Activated T-cell treated with anti-CD3 and anti-CD28 coated beads, Interleukin-2, amount 50 U/mL, for 48 hours (primary cell): ENCODE measurements around the gene FTO.
"Not testable (repeated sequence)": the region's sequence is repeated elsewhere in the genome, so short reads cannot be mapped to it uniquely, and the experiment has no call there.

Experiments
- DNase-seq, 2 experiments: peaks; one replicate each; pipeline ENCODE4 v3.0.0-alpha.2; 2020

The FTO gene

GRCh38 chr16:53832896-53833544 is 129.1 kb downstream of the FTO start:
- DNase-seq: no peak

- no peak for DNase-seq
Measured at GRCh38 chr16:53836142-53836541, 132.2 kb downstream of the FTO start.

GRCh38 chr16:53836680-53837079 is 132.7 kb downstream of the FTO start:
- no peak for DNase-seq

- no peak for DNase-seq
Measured at GRCh38 chr16:53837426-53837825, 133.5 kb downstream of the FTO start.

- no peak for DNase-seq
Measured at GRCh38 chr16:53839150-53839549, 135.2 kb downstream of the FTO start.

- no peak for DNase-seq
Measured at GRCh38 chr16:53840456-53840855, 136.5 kb downstream of the FTO start.

- DNase-seq: no peak
Measured at GRCh38 chr16:53841884-53842283, 137.9 kb downstream of the FTO start.

GRCh38 chr16:53843084-53843483 is 139.1 kb downstream of the FTO start:
- no peak for DNase-seq

GRCh38 chr16:53844804-53845203 is 140.8 kb downstream of the FTO start:
- DNase-seq: no peak

- DNase-seq: not testable (repeated sequence)
Measured at GRCh38 chr16:53846549-53846948, 142.6 kb downstream of the FTO start.

GRCh38 chr16:53846971-53847370 is 143.0 kb downstream of the FTO start:
- no peak for DNase-seq

GRCh38 chr16:53848277-53848942 is 144.5 kb downstream of the FTO start:
- no peak for DNase-seq

GRCh38 chr16:53848950-53849349 is 145.0 kb downstream of the FTO start:
- no peak for DNase-seq

- DNase-seq: no peak
Measured at GRCh38 chr16:53849585-53849984, 145.6 kb downstream of the FTO start.

GRCh38 chr16:53849994-53850393 is 146.0 kb downstream of the FTO start:
- no peak for DNase-seq

GRCh38 chr16:53852678-53853077 is 148.7 kb downstream of the FTO start:
- DNase-seq: no peak

GRCh38 chr16:53855056-53855455 is 151.1 kb downstream of the FTO start:
- no peak for DNase-seq

GRCh38 chr16:53855511-53855910 is 151.6 kb downstream of the FTO start:
- DNase-seq: no peak

- DNase-seq: no peak
Measured at GRCh38 chr16:53859995-53860540, 156.1 kb downstream of the FTO start.

GRCh38 chr16:53863861-53864260 is 159.9 kb downstream of the FTO start:
- DNase-seq: no peak

GRCh38 chr16:53864819-53865493 is 161.0 kb downstream of the FTO start:
- no peak for DNase-seq

- no peak for DNase-seq
Measured at GRCh38 chr16:53865494-53865863, 161.5 kb downstream of the FTO start.

- DNase-seq: no peak
Measured at GRCh38 chr16:53866520-53866919, 162.6 kb downstream of the FTO start.

- no peak for DNase-seq
Measured at GRCh38 chr16:53870831-53871230, 166.9 kb downstream of the FTO start.
